ENCODE measurements around the gene TMIGD3. TPM values are rescaled to one million over a fixed set of nuclear protein-coding genes. Genes with fewer than 3 reads are reported as not detected.

TMIGD3 gene
- total RNA-seq, 4 donors from 2014 or later, result 1.7 to 2.6 (median 2.3) TPM

DNA sequence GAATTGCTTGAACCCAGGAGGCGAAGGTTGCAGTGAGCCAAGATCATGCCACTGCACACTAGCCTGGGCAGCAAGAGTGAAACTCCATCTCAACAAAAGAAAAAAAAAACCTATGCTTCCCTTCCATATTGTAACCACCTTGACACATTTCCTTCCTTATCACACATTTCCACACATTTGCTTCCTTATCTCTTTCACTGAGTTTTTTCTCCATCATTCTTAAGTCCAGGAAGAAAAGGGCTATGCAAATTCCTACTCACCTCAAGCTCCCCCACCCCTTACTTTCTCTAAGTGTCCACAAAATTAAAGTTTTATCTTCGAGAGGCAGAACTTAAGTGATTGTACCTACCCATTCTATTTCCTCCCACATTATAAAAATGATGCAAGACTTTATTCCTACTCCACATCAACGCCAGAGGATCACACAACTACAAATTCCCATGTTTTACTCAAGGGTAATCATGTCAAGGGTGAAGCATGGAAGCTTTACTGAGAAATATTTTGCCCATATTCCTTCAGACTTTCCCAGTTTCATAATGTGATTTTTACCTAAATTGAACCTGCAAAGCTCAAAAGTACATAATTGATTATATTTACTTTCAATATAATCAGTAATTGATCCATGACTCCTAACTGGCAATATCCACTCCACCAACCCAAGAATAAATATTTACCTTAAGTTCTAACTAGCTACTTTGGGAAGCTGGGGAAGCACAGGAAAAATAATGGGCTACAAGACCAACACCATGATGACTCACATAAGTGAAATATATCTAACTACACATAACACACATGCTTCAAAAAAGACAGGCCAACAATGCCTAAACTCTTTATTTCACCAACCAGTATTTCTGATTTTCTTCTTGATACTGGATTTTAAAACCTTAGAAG lies 63.7 kb downstream of the TMIGD3 start:
- DNase-seq (ENCODE audit: extremely low spot score), result no peak
- Histone ChIP-seq H3K4me1 (no peaks in the 10 kb centered on the region), H3K4me3 (no peak overlapping the region), H3K27ac (replicated peaks in 1 of 4) (no peak overlapping the region), H3K36me3 (peaks cover 57 to 77% (median 72%) of the 10 kb centered on the region in 4 donors), H3K9me3 (no peaks in the 10 kb centered on the region), H3K27me3 (no peaks in the 10 kb centered on the region)
- 95% methylated on average over 3 of the region's 3 CpGs for WGBS
- no peak for TF ChIP-seq POLR2AphosphoS5 (IDR thresholded peaks at IDR 0.05)
- no peak for TF ChIP-seq POLR2A (IDR thresholded peaks at IDR 0.05; ENCODE audit: low read depth)
- TF ChIP-seq, protein P1, sequence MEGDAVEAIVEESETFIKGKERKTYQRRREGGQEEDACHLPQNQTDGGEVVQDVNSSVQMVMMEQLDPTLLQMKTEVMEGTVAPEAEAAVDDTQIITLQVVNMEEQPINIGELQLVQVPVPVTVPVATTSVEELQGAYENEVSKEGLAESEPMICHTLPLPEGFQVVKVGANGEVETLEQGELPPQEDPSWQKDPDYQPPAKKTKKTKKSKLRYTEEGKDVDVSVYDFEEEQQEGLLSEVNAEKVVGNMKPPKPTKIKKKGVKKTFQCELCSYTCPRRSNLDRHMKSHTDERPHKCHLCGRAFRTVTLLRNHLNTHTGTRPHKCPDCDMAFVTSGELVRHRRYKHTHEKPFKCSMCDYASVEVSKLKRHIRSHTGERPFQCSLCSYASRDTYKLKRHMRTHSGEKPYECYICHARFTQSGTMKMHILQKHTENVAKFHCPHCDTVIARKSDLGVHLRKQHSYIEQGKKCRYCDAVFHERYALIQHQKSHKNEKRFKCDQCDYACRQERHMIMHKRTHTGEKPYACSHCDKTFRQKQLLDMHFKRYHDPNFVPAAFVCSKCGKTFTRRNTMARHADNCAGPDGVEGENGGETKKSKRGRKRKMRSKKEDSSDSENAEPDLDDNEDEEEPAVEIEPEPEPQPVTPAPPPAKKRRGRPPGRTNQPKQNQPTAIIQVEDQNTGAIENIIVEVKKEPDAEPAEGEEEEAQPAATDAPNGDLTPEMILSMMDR (IDR thresholded peaks at IDR 0.05), result no peak
- no peak for TF ChIP-seq EP300 (IDR thresholded peaks at IDR 0.05)
- intact Hi-C loops (cut with DNase I), result no loop called here

DNA sequence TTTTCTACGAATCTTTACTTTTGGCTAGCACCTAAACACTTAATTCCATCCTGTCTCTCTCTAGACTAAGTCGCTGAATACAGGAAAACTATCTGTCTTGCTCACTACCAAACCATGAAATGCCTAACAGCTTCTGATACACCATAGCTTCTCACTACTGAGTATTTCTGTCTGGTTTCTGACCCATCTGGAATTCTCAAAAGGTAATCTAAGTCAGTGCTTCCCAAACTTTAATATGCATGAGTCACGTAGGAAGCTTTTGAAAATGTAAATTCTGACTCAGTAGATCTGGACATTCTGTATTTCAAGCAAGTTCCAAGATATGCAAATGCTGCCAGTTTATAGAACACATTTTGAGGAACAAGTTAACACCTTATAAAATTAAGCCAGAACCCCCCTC lies 66.7 kb downstream of the TMIGD3 start:
- no peak overlapping the region for H3K4me3 ChIP-seq
- no peaks in the 10 kb centered on the region for H3K9me3 ChIP-seq
- intact Hi-C loops (cut with DNase I), result no loop called here
- H3K27me3 ChIP-seq, result no peaks in the 10 kb centered on the region
- DNase-seq (ENCODE audit: extremely low spot score), result no peak
- no peaks in the 10 kb centered on the region for H3K4me1 ChIP-seq
- WGBS, result 67% methylated on average over 3 of the region's 3 CpGs
- no peak for TF ChIP-seq EP300 (IDR thresholded peaks at IDR 0.05)
- H3K36me3 ChIP-seq, result peaks cover 39 to 47% (median 44%) of the 10 kb centered on the region in 4 donors
- no peak overlapping the region for H3K27ac ChIP-seq (replicated peaks in 1 of 4)

Small RNA genes within 50 kb of the gene (small RNA-seq; reads per million reads assigned to genes)
- gene RF00019 (0 reads per million in 3 donors), gene RNU6-792P (0 reads per million in 3 donors)

Other genes with a start within 250 kb of the TMIGD3 start
- gene CHIA, start 212.8 kb downstream of the TMIGD3 start, total RNA-seq, result not detected
- gene OVGP1, start 75.9 kb downstream of the TMIGD3 start, total RNA-seq, result 1 to 10 TPM in 3 of 4 donors, under 1 TPM in 1; 0.83 to 1.2 (median 1.2) TPM
- gene WDR77, start 54.4 kb downstream of the TMIGD3 start, total RNA-seq, result 10 to 100 TPM; 20.8 to 27.6 (median 25.7) TPM
- 100 to 1,000 TPM; 177 to 203 (median 192) TPM for gene ATP5PB, start 54.2 kb downstream of the TMIGD3 start, total RNA-seq
- gene C1orf162, start 29.6 kb downstream of the TMIGD3 start, total RNA-seq, result 10 to 100 TPM in 3 of 4 donors, 1 to 10 TPM in 1; 7.5 to 23.0 (median 12.2) TPM
- 10 to 100 TPM in 1 of 4 donors, 1 to 10 TPM in 3; 4.9 to 13.3 (median 5.1) TPM for gene ADORA3, start within 50 bp of the TMIGD3 start, total RNA-seq
- gene RAP1A, start 116.2 kb upstream of the TMIGD3 start, total RNA-seq, result 100 to 1,000 TPM; 171 to 325 (median 216) TPM
- 10 to 100 TPM in 1 of 4 donors, 1 to 10 TPM in 3; 4.0 to 10.8 (median 8.5) TPM for gene INKA2, start 235.8 kb upstream of the TMIGD3 start, total RNA-seq